Esophagus muscularis mucosa (tissue), 3 donors: ENCODE data around the gene DYNLL2.
"Not testable (repeated sequence)": the region's sequence is repeated elsewhere in the genome, so short reads cannot be mapped to it uniquely, and the experiment has no call there.

Experiments used
- CTCF ChIP-seq, 3 experiments: fragments of 200-600 bp in 2 of 3; fragments of 450-650 bp in 1 of 3; sonication (generic) in 2 of 3; IDR thresholded peaks; one replicate each; pipeline ENCODE4 v1.5.1; 2017 to 2019; ENCODE audit warnings: antibody characterized with exemption in 3 of 3, mild to moderate bottlenecking in 2 of 3, moderate library complexity in 1 of 3
- POLR2AphosphoS5 ChIP-seq, 2 donors: sonication (generic); formaldehyde crosslinking; IDR thresholded peaks; one replicate each; pipeline ENCODE4 v1.6.1; 2017; ENCODE audit warnings: antibody characterized with exemption in 2 of 2

- not testable (repeated sequence) for TF ChIP-seq CTCF, POLR2AphosphoS5 (IDR thresholded peaks at IDR 0.05)
These were observed 49.5 kb downstream of the DYNLL2 start for GRCh38 chr17:58132697-58133096.
